Measurements from ENCODE around the gene UPF1.

Gene UPF1

GRCh38 chr19:18858906-18859646 is 27.3 kb downstream of the UPF1 start:
- no peak for DNase-seq

- DNase-seq, result no peak
Measured at GRCh38 chr19:18859676-18860301, 28.0 kb downstream of the UPF1 start.

GRCh38 chr19:18860302-18860700 is 28.5 kb downstream of the UPF1 start:
- DNase-seq, result no peak

GRCh38 chr19:18860725-18861124 is 29.0 kb downstream of the UPF1 start:
- no peak for DNase-seq

- DNase-seq, result no peak
Measured at GRCh38 chr19:18861235-18861634, 29.5 kb downstream of the UPF1 start.

GRCh38 chr19:18861917-18862316 is 30.2 kb downstream of the UPF1 start:
- no peak for DNase-seq

- no peak for DNase-seq
Measured at GRCh38 chr19:18862976-18863842, 31.4 kb downstream of the UPF1 start.

GRCh38 chr19:18863843-18864362 is 32.1 kb downstream of the UPF1 start:
- DNase-seq, result no peak

GRCh38 chr19:18865106-18865972 is 33.6 kb downstream of the UPF1 start:
- no peak for DNase-seq

GRCh38 chr19:18865973-18866799 is 34.4 kb downstream of the UPF1 start:
- DNase-seq, result peak; percentile 62

- no peak for DNase-seq
Measured at GRCh38 chr19:18866800-18867123, 35.0 kb downstream of the UPF1 start.

GRCh38 chr19:18867199-18867598 is 35.4 kb downstream of the UPF1 start:
- DNase-seq, result no peak

- no peak for DNase-seq
Measured at GRCh38 chr19:18867751-18868150, 36.0 kb downstream of the UPF1 start.

GRCh38 chr19:18868380-18869022 is 36.7 kb downstream of the UPF1 start:
- DNase-seq, result no peak

- DNase-seq, result no peak
Measured at GRCh38 chr19:18869023-18869618, 37.4 kb downstream of the UPF1 start.

GRCh38 chr19:18869781-18870530 is 38.2 kb downstream of the UPF1 start:
- DNase-seq, result no peak

- DNase-seq, result no peak
Measured at GRCh38 chr19:18870531-18871172, 38.9 kb downstream of the UPF1 start.

GRCh38 chr19:18871543-18871942 is 39.8 kb downstream of the UPF1 start:
- DNase-seq, result no peak

- DNase-seq, result no peak
Measured at GRCh38 chr19:18875726-18876125, 44.0 kb downstream of the UPF1 start.

Data from CD4-positive, alpha-beta T cell treated with Interleukin-10 for 1 hour (primary cell).